Colon (tissue), 2 donors: ENCODE data around the gene PLRG1.

Experiments used
- FAIRE-seq: peaks from 2 replicates; lab custom pipeline; 2012; peaks lifted over from hg19 to GRCh38; lab: Jason Lieb, UNC
- donor health status: control.
- donor health status: control.

The PLRG1 gene

DNA sequence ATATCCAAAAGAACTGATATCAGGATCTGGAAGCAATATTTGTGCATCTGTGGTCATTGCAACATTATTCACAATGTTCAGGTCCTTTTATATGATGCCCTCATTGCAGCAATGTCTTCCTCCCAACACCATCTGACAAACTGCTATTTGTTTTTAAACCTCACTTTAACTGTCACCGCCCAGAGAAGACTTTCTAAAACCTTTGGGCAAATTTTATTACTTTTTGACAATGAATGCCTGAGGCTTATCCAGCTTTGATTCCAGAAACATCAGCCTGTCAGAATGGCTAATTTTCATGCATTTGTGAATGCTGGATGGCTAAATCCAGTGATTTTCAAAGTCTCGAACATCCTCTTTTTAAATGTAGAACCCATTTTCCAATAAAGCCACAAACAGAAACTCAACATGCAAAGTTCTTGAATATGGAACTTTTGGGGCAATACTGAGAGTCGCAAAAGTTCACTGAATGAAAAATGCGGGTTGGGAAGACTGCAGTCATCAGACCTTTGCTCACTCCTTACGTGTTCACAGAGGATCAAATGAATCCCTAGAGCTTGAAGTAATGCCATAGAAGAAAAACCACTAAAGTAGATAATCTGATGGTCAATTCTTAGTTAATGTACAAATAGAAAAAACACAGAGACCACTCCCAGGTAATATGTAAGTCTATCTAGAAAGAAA lies 23.1 kb upstream of the PLRG1 start:
- FAIRE-seq, result no peak

DNA sequence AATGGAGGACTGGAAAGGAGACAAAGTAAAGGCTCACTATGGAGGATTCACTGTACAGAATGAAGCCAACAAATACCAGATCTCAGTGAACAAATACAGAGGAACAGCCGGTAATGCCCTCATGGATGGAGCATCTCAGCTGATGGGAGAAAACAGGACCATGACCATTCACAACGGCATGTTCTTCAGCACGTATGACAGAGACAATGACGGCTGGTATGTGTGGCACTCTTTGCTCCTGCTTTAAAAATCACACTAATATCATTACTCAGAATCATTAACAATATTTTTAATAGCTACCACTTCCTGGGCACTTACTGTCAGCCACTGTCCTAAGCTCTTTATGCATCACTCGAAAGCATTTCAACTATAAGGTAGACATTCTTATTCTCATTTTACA lies 19.4 kb upstream of the PLRG1 start:
- no peak for FAIRE-seq

DNA sequence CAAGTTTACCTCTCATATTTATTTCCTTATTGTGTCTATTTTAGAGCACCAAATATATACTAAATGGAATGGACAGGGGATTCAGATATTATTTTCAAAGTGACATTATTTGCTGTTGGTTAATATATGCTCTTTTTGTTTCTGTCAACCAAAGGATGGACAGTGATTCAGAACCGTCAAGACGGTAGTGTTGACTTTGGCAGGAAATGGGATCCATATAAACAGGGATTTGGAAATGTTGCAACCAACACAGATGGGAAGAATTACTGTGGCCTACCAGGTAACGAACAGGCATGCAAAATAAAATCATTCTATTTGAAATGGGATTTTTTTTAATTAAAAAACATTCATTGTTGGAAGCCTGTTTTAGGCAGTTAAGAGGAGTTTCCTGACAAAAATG lies 18.8 kb upstream of the PLRG1 start:
- no peak for FAIRE-seq

DNA sequence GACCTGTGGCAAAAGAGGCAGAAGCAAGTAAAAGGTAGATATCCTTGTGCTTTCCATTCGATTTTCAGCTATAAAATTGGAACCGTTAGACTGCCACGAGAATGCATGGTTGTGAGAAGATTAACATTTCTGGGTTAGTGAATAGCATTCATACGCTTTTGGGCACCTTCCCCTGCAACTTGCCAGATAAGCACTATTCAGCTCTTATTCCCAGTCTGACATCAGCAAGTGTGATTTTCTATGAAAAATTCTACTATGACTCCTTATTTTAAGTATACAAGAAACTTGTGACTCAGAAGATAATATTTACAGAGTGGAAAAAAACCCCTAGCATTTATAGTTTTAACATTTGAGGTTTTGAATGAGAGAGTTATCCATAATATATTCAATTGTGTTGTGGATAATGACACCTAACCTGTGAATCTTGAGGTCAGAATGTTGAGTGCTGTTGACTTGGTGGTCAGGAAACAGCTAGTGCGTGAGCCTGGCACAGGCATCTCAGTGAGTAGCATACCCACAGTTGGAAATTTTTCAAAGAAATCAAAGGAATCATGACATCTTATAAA lies 16.5 kb upstream of the PLRG1 start:
- no peak for FAIRE-seq

DNA sequence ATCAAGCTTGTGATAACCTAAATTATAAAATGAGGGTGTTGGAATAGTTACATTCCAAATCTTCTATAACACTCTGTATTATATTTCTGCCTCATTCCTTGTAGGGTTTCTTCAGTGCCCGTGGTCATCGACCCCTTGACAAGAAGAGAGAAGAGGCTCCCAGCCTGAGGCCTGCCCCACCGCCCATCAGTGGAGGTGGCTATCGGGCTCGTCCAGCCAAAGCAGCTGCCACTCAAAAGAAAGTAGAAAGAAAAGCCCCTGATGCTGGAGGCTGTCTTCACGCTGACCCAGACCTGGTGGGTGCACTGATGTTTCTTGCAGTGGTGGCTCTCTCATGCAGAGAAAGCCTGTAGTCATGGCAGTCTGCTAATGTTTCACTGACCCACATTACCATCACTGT lies 15.5 kb upstream of the PLRG1 start:
- no peak for FAIRE-seq

DNA sequence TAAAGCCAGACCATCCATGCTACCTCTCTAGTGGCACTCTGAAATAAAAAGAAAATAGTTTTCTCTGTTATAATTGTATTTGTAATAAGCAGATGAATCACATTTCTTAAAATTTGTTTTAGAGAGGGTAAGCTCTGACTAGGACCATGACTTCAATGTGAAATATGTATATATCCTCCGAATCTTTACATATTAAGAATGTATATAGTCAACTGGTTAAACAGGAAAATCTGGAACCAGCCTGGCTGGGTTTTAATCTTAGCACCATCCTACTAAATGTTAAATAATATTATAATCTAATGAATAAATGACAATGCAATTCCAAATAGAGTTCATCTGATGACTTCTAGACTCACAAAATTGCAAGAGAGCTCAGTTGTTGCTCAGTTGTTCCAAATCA lies 14.1 kb upstream of the PLRG1 start:
- FAIRE-seq, result no peak

DNA sequence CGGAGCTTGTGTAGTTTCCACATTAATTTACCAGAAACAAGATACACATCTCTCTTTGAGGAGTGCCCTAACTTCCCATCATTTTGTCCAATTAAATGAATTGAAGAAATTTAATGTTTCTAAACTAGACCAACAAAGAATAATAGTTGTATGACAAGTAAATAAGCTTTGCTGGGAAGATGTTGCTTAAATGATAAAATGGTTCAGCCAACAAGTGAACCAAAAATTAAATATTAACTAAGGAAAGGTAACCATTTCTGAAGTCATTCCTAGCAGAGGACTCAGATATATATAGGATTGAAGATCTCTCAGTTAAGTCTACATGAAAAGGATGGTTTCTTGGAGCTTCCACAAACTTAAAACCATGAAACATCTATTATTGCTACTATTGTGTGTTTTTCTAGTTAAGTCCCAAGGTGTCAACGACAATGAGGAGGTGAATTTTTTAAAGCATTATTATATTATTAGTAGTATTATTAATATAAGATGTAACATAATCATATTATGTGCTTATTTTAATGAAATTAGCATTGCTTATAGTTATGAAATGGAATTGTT lies 12.6 kb upstream of the PLRG1 start, which contains the start of gene FGB:
FGB (plus strand) TSS at position 315 of the 558 bp plus-strand sequence; CDS start at position 323, 8 bp downstream.
- no peak for FAIRE-seq

DNA sequence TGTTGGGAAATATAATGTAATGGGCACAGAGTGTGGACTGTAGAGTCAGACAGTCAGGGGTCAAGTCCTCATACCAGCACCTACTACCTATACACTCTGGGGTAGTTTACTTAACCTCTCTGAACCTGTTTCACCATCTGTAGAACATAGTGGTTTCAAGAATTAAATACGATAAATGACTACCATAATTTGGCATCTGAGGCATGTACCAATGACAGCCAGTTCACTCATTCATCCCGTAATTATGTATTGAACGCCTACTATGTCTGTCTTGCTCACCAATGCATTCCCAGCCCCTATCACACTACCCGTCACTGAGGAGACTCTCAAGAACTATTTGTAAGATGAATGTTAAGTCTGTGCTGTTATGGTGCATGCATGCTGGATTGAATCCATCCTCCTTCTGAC lies 10.6 kb upstream of the PLRG1 start:
- no peak for FAIRE-seq

DNA sequence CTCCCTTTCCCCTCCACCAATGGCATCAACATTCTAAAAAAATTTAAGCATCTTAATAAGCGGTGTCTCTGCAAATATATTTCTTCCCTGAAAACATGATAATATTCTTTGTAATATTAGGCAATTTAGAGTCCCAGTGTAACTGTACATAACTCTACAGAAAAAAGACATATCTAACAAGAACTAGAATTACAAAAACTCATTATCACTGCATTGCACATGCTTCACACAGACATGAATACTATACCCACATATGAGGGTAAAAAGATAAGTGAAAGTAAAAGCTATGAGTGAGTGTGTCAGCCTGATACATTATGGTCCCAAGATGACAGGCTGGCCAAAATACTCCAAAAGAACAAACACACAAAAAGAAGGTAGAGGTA lies 10.2 kb upstream of the PLRG1 start:
- no peak for FAIRE-seq

DNA sequence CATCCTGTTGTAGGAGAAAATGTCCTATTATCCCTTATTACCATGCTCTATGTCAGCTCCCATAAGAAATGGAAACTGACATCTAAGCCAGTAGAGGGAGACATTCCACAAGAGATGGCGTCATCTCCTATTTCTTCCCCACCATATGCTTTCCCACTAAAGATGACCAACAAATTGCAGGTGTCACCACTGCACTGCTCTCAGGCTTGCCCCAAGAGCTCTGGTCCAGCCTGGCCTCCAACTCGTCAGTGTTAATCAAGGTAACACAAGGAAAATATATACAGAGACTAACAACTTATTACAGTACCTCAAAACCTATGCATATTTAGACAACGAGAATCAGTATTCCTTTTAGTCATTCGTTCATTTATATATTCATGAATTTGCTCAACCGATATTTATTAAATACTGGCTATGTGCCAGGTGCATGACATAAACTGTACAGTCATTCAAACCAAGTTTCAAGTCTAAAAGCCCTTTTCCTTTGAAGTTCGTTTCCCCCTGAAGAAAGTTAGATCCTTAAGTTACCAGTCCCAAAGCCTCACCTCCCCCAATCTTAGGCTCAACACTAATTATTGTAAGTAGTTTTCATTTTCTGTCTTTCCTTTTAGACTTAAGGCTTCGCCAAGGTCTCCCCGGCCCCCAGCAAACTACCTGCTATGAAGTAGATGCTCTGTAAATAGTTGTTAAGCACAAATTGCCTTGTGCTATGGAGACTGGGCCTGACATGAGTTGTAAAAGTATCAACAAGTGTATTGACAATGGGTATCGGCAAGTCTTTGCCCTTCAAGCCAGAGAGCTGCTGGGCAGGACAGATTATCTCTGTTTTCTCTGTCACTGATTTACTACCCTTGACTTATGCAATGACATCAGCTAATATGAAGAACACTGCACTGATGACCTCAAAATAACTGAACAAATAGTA lies 9.6 kb upstream of the PLRG1 start:
- FAIRE-seq, result no peak

DNA sequence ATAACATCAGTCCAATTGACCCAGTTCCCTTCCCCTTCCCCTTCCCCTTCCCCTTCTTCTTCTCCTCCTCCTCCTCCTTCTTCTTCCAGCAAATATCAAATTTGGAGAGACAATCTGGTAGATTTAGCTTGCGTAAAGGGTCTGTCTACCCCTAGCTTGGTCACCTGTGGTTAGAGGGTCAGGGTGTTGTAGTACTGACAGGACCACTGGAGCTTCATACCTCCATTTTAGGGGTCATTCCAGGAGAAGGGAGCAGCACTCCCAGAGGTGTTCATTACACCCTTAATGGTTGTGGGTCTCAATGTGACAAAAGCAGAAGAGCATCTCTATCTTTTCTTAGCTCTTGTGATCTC lies 8.9 kb upstream of the PLRG1 start:
- FAIRE-seq, result no peak

DNA sequence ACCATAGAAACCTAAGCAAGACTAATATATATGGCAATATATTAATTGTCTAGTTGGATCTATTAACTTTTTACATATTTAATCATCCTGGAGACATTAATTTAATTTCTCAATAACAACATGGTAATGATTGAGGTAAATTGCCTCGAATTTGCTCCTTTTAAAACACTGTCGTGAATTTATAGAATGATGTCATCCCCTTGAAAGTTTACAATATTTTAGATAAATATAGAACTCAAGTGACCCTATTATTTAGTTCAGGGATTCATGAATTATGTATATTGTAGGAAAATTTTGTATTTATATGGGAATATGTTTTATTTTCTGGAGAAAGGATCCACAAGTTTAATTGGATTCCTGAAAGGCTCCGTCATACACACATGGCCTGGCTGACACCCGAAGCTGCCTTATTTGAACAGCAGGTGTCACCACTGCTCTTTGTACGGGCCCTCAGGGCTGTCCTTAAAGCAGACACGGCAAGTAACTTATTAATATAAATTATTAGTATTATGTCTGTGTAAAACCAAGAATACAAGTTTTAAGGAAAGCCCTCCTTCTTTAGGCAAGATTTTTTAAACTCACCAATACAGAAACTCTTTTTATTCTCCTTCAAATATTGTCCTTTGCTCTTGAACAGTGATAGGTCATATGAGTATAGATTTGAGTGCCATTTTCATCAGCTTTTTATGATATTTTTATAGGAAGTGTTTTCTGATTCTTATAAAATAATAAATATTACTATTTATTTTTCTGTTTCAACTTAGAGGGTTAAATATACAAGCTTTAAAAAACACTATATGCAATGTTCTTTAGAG lies 1.9 kb upstream of the PLRG1 start:
- peak; percentile 85 for FAIRE-seq

DNA sequence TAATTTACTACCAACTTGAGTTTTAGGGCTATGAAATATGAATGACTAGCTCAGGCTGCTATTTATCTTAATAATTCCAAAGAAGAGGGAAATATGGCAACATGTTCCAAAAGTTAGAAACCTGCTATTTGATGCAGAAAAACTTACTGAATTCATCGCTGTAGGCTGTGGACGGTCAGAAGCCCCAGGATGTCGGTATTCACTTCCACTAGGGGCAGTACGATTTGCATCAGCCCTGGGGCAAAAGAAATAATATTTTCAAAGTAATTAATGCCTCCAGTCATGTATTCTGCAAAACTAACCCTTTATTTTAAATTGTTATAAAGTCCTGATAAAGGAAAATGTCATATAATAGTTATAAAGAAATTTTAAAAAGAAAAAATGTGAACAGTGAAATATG lies 4.5 kb downstream of the PLRG1 start:
- FAIRE-seq, result no peak

DNA sequence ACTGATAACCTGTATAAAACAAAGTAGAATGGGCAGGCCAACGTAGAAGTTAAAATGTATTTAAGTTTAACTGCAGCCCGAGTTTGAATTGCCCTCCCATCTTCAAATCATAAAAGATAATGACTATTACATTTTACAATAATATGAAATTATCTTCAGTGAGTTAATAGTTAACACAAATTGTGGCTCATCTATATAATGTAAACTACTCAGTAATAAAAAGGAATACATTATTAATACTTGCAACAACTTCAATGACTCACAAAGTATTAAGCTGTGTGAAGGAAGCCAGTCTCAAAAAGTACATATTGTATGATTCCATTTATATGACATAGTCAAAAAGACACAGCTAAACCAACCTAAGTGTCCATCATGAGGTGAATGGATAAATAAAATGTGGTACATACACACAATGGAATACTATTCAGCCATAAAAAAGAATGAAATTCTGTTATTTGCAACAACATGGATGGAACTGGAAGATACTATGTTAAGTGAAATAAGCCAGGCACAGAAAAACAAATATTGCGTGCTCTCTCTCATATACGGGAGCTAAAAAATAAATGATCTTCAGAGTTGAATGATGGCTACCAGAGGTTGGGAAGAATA lies 7.8 kb downstream of the PLRG1 start:
- no peak for FAIRE-seq

DNA sequence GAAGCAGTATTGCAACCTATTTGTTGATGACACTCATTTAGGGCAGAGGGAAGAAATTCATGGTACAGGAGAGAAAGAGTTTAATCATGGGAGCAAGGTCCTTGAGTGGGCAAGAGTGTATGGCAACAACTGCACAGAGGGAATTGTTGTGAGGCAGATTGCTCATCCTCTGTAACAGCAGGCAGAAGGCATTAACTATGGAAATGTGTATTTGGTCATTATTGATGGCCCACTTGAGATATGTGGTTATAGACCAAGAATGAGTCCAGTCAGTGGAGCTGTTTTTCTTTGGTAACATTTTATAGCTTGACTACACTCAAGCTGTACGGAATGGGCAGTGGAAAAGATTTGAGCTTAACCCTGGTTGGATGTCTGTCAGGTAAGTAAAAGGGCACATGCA lies 15.9 kb downstream of the PLRG1 start:
- no peak for FAIRE-seq

DNA sequence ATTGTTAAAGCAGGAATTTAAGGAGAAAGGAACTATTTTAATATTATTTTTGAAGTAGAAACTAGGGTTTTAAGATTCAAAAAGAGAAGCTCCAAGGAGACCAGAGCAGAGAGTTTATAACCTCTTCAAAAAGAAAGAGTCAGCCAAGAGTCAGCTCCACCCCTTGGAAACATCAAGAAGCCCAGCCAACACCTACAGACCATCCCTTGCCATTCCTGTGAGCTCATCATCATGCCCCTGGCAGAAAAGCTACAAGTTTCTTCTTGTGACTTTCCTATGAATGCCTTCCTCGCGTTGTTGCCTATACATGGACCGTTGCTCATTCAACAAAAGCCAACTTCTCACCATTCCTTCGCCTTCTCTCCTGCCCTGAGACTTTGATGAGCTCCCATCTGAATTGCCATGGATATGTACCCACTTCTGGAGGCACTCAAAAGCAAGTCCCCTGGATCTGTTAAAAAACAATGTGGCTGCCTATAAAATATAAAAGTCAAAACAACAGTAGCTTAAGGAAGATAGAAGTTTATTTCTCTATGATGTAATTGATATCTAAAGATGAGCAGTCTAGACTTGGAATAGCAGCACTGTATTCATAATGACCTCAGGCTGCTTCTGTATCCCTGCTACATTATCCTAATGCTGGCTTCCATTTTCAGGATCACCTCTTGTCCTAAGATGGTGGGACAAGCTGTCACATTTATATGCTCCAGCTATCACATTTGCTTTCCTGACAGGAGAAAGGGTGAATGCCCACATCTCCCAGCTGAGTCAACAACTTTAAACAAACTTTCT lies 20.3 kb downstream of the PLRG1 start:
- FAIRE-seq, result no peak

DNA sequence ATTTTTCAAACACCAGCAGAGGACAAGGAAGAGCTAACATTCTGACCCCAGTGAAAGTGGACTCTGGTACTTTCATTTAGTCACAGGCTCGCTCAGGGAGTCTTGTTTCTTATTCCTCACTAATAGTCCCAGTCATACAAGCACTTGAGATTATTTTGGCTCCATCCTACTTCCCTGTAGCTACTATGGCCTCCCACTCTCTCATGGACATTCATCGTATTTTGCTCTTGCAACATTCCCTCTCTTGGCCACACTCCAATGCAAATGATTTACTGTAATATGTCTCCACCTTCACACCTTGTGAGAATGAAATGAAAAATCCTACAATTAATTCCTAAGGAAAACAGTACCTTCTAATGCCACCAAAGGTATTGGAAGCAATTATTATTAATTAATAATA lies 21.3 kb downstream of the PLRG1 start:
- FAIRE-seq, result no peak

DNA sequence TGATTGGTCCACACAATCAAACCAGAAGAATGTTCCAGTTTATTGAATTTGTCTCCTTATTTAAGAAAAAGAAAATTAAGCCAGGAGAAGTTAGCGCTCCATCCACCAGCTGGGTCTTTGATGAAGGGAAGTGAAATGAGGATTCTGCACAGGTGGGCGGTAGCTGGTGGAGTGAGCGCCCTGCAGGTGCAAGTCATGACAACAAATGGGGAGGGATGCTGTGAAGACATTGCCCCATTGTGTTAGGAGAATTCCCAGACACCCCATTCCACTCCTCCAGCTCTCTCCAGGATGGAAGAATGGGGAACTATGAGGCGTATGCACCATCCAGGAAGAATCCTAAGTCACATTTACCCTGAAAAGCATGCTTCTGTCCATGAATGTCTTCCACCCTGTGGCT lies 22.9 kb downstream of the PLRG1 start:
- no peak for FAIRE-seq

DNA sequence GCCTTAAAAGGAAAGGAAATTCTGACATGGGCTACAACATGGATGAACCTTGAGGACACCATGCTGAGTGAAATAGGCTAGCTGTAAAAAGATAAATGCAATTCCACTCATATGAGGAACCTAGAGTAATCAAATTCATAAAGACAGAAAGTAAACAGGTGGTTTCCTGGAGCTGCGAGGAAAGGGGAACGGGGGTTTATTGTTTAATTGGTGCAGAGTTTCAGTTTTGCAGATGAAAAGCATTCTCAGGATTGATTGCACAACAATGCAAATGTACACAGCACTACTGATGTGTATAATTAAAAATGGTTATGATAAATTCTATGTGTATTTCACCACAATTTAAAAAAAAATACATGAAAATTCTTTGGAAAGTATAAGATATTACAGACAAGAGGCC lies 24.0 kb downstream of the PLRG1 start:
- FAIRE-seq, result no peak

DNA sequence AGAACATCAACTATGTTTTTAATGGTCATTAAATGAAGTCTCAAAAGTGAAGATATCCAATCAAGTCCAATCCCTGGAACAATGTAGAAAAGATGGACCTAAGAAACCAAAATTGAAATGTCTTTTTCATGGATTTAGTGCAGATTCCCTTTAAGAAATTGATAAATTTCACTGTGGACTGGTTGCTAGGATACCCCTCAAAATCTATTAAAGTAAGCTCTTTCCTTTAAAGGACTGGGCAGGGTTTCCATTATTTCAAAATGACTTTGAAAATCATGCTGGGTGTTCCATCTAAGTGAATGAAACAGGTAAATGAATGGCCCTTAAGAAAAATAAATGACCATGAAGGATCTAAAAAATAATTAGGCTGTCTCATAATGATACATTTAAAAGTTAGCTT lies 28.6 kb downstream of the PLRG1 start:
- no peak for FAIRE-seq

DNA sequence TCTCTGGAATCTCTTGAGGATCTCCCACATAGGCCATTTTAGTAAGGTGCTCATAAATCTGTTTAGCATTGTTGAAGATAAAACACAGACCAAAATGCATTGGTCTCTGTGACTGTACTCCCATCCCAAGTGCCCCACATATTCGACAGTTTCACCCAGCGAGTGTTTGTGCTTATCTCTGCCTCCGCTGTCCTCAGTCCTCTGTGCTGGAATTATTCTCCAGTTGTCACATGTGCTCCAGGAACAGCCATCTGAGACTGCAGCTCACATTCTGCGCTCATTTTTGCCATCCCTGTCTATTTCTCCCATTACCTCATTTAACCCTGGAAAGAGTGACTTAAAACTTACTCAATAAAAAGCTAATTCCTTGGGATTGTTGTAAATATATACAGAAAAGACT lies 31.0 kb downstream of the PLRG1 start:
- no peak for FAIRE-seq
